ENCODE data around the gene GPC5. TPM values are rescaled to one million over a fixed set of nuclear protein-coding genes. Genes with fewer than 3 reads are reported as not detected.

The GPC5 gene
- total and polyA plus RNA-seq, 2 experiments from 2014 or later = 0.32 TPM; not detected in 1

GRCh38 chr13:91816263-91816807 lies 417.9 kb downstream of the GPC5 start:
- WGBS, 2 experiments (ENCODE audit: low coverage in 1 of 2, low lambda C conversion rate in 2 of 2, missing lambda C conversion rate in 2 of 2) = 1 to 7% methylated on average over 4 of the region's 4 CpGs
- H4K20me1 ChIP-seq (ENCODE audit: insufficient read depth) = no peaks in the 10 kb centered on the region

GRCh38 chr13:91817250-91817649 lies 418.8 kb downstream of the GPC5 start:
- H3K79me2 ChIP-seq (ENCODE audit: insufficient read depth) = no peaks in the 10 kb centered on the region
- no peak overlapping the region for H2AFZ ChIP-seq
- no peaks in the 10 kb centered on the region for H4K20me1 ChIP-seq (ENCODE audit: insufficient read depth)
- no peaks in the 10 kb centered on the region for H3K9me2 ChIP-seq (ENCODE audit: insufficient read depth)
- H3K9me3 ChIP-seq (ENCODE audit: low read depth) = no peaks in the 10 kb centered on the region
- no peaks in the 10 kb centered on the region for H3K4me1 ChIP-seq (ENCODE audit: insufficient read depth)
- H3K36me3 ChIP-seq (ENCODE audit: low read depth) = no peaks in the 10 kb centered on the region
- H3K4me3 ChIP-seq = no peak overlapping the region
- H3F3A ChIP-seq (ENCODE audit: insufficient read depth) = no peaks in the 10 kb centered on the region
- no peak overlapping the region for H3K4me2 ChIP-seq (ENCODE audit: unreplicated experiment)
- H3K9ac ChIP-seq = no peak overlapping the region
- no peak overlapping the region for H3K27ac ChIP-seq
- TF ChIP-seq EZH2phosphoT487 (IDR thresholded peaks at IDR 0.05; ENCODE audit: insufficient read depth, low read depth) = no peak
- no peak for TF ChIP-seq EZH2 (IDR thresholded peaks at IDR 0.05; ENCODE audit: insufficient read depth, poor library complexity, severe bottlenecking)
- H3K27me3 ChIP-seq (replicated peaks; ENCODE audit: insufficient read depth) = no peaks in the 10 kb centered on the region
- DNase-seq = peak; percentile 7
- 9 to 12% methylated on average over 5 of the region's 5 CpGs for WGBS, 2 experiments (ENCODE audit: low coverage in 1 of 2, low lambda C conversion rate in 2 of 2, missing lambda C conversion rate in 2 of 2)
- in situ Hi-C loops (cut with MboI) = no loop called here

More at GRCh38 chr13:91816263-91816807, 417.9 kb downstream of the GPC5 start:
- in situ Hi-C loops (cut with MboI) = no loop called here
- Histone ChIP-seq H3K4me1 (ENCODE audit: insufficient read depth) (no peaks in the 10 kb centered on the region), H3K36me3 (ENCODE audit: low read depth) (no peaks in the 10 kb centered on the region), H3F3A (ENCODE audit: insufficient read depth) (no peaks in the 10 kb centered on the region), H3K27ac (no peak overlapping the region), H3K79me2 (ENCODE audit: insufficient read depth) (no peaks in the 10 kb centered on the region), H3K9ac (no peak overlapping the region), H3K27me3 (replicated peaks; ENCODE audit: insufficient read depth) (no peaks in the 10 kb centered on the region), H3K9me2 (ENCODE audit: insufficient read depth) (no peaks in the 10 kb centered on the region), H3K9me3 (ENCODE audit: low read depth) (no peaks in the 10 kb centered on the region), H2AFZ (no peak overlapping the region), H3K4me2 (ENCODE audit: unreplicated experiment) (no peak overlapping the region), H3K4me3 (no peak overlapping the region)
- no peak for DNase-seq
- no peak for TF ChIP-seq EZH2 (IDR thresholded peaks at IDR 0.05; ENCODE audit: insufficient read depth, poor library complexity, severe bottlenecking)
- no peak for TF ChIP-seq EZH2phosphoT487 (IDR thresholded peaks at IDR 0.05; ENCODE audit: insufficient read depth, low read depth)

DNA sequence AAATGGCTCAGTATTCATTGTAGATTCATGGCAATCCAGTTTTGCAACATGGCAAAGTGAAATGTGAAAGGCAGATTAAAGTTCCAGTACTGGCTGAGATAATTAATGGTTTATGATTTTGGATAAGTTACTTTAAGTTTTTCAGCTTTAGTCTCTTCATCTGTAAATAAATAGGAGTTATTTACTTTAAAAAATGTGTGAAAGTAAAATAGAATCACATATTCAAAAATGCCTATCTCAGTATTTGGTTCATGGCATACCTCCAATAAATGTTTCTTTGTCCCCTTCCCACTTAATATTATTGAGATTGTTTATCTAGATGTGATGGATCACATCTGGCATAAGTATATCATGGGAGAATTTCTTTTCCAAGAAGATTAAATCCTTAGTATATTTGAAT lies 426.0 kb downstream of the GPC5 start:
- no peak overlapping the region for H3K27ac ChIP-seq
- H3K4me1 ChIP-seq (ENCODE audit: insufficient read depth) = no peaks in the 10 kb centered on the region
- H3K4me3 ChIP-seq = no peak overlapping the region
- H3F3A ChIP-seq (ENCODE audit: insufficient read depth) = no peaks in the 10 kb centered on the region
- DNase-seq = no peak
- no peaks in the 10 kb centered on the region; the same call in 1 of the 2 replicates for H4K20me1 ChIP-seq (ENCODE audit: insufficient read depth)
- H3K36me3 ChIP-seq (ENCODE audit: low read depth) = no peaks in the 10 kb centered on the region
- no peaks in the 10 kb centered on the region for H3K9me2 ChIP-seq (ENCODE audit: insufficient read depth)
- no peaks in the 10 kb centered on the region for H3K79me2 ChIP-seq (ENCODE audit: insufficient read depth)
- H3K9ac ChIP-seq = no peak overlapping the region
- no peak overlapping the region for H2AFZ ChIP-seq
- H3K9me3 ChIP-seq (ENCODE audit: low read depth) = no peaks in the 10 kb centered on the region
- in situ Hi-C loops (cut with MboI) = no loop called here
- H3K27me3 ChIP-seq (replicated peaks; ENCODE audit: insufficient read depth) = no peaks in the 10 kb centered on the region
- TF ChIP-seq EZH2phosphoT487 (IDR thresholded peaks at IDR 0.05; ENCODE audit: insufficient read depth, low read depth) (no peak), EZH2 (IDR thresholded peaks at IDR 0.05; ENCODE audit: insufficient read depth, poor library complexity, severe bottlenecking) (no peak)
- no peak overlapping the region for H3K4me2 ChIP-seq (ENCODE audit: unreplicated experiment)

- in situ Hi-C loops (cut with MboI) = no loop called here
- H3K36me3 ChIP-seq (ENCODE audit: low read depth) = no peaks in the 10 kb centered on the region
- no peaks in the 10 kb centered on the region; the same call in 1 of the 2 replicates for H4K20me1 ChIP-seq (ENCODE audit: insufficient read depth)
- no peak overlapping the region for H2AFZ ChIP-seq
- H3K4me3 ChIP-seq = no peak overlapping the region
- no peak overlapping the region for H3K4me2 ChIP-seq (ENCODE audit: unreplicated experiment)
- DNase-seq = no peak
- WGBS, 2 experiments (ENCODE audit: low coverage in 1 of 2, low lambda C conversion rate in 2 of 2, missing lambda C conversion rate in 2 of 2) = 55 to 58% methylated on average over 2 of the region's 2 CpGs
- H3K9me3 ChIP-seq (ENCODE audit: low read depth) = no peaks in the 10 kb centered on the region
- H3K27me3 ChIP-seq (replicated peaks; ENCODE audit: insufficient read depth) = no peaks in the 10 kb centered on the region
- TF ChIP-seq EZH2phosphoT487 (IDR thresholded peaks at IDR 0.05; ENCODE audit: insufficient read depth, low read depth) (no peak), EZH2 (IDR thresholded peaks at IDR 0.05; ENCODE audit: insufficient read depth, poor library complexity, severe bottlenecking) (no peak)
- H3K9me2 ChIP-seq (ENCODE audit: insufficient read depth) = no peaks in the 10 kb centered on the region
- no peaks in the 10 kb centered on the region for H3K79me2 ChIP-seq (ENCODE audit: insufficient read depth)
- H3K27ac ChIP-seq = no peak overlapping the region
- no peaks in the 10 kb centered on the region for H3F3A ChIP-seq (ENCODE audit: insufficient read depth)
- no peaks in the 10 kb centered on the region for H3K4me1 ChIP-seq (ENCODE audit: insufficient read depth)
- H3K9ac ChIP-seq = no peak overlapping the region
Measured at GRCh38 chr13:91825516-91825915, 427.1 kb downstream of the GPC5 start.

GRCh38 chr13:91836553-91836952 lies 438.1 kb downstream of the GPC5 start:
- no peaks in the 10 kb centered on the region for H3K9me2 ChIP-seq (ENCODE audit: insufficient read depth)
- no peaks in the 10 kb centered on the region for H3F3A ChIP-seq (ENCODE audit: insufficient read depth)
- no peak overlapping the region for H3K4me3 ChIP-seq
- TF ChIP-seq EZH2phosphoT487 (IDR thresholded peaks at IDR 0.05; ENCODE audit: insufficient read depth, low read depth) = no peak
- TF ChIP-seq EZH2 (IDR thresholded peaks at IDR 0.05; ENCODE audit: insufficient read depth, poor library complexity, severe bottlenecking) = no peak
- H3K27ac ChIP-seq = no peak overlapping the region
- no peaks in the 10 kb centered on the region for H4K20me1 ChIP-seq (ENCODE audit: insufficient read depth)
- no peak overlapping the region for H3K9ac ChIP-seq
- no peak overlapping the region for H3K4me2 ChIP-seq (ENCODE audit: unreplicated experiment)
- H3K79me2 ChIP-seq (ENCODE audit: insufficient read depth) = no peaks in the 10 kb centered on the region
- in situ Hi-C loops (cut with MboI) = no loop called here
- H3K36me3 ChIP-seq (ENCODE audit: low read depth) = no peaks in the 10 kb centered on the region
- no peak overlapping the region for H2AFZ ChIP-seq
- DNase-seq = no peak
- H3K4me1 ChIP-seq (ENCODE audit: insufficient read depth) = no peaks in the 10 kb centered on the region
- no peaks in the 10 kb centered on the region for H3K9me3 ChIP-seq (ENCODE audit: low read depth)
- H3K27me3 ChIP-seq (replicated peaks; ENCODE audit: insufficient read depth) = no peaks in the 10 kb centered on the region

Measured in GM23248 (cell line).